DND-41 (cell line): ENCODE measurements around the gene ETDB.

Experiments used
- ATAC-seq: fragments of 200-7000 bp; cut with Tn5 transposase; 3 replicates; pipeline ENCODE4 v1.9.1; 2021; ENCODE audit warnings: low read depth; ENCODE audit not compliant: insufficient read depth
- DNase-seq: peaks from one replicate; pipeline ENCODE4 v3.0.0-alpha.2; 2020
- H2AFZ ChIP-seq: 2 replicates; pipeline ENCODE4 v1.6.0; 2012; ENCODE audit warnings: low read depth, low read length
- H3K27ac ChIP-seq: 2 replicates; pipeline ENCODE4 v1.5.1; 2012; ENCODE audit warnings: low read length, inconsistent platforms
- H3K27me3 ChIP-seq: fragments of 200-600 bp; sonication (generic); 2 replicates; pipeline ENCODE4 v1.6.0; 2012; ENCODE audit warnings: low read length, mild to moderate bottlenecking, inconsistent platforms; ENCODE audit not compliant: insufficient read depth, poor library complexity
- H3K36me3 ChIP-seq: 2 replicates; pipeline ENCODE4 v1.5.1; 2012; ENCODE audit warnings: low read length, inconsistent platforms; ENCODE audit not compliant: insufficient read depth
- H3K4me1 ChIP-seq: 2 replicates; pipeline ENCODE4 v1.5.1; 2012; ENCODE audit warnings: mild to moderate bottlenecking, low read length; ENCODE audit not compliant: insufficient read depth
- H3K4me2 ChIP-seq: 2 replicates; pipeline ENCODE4 v1.6.0; 2012; ENCODE audit warnings: mild to moderate bottlenecking, moderate library complexity, low read length, inconsistent platforms; ENCODE audit not compliant: insufficient read depth
- H3K4me3 ChIP-seq, 2 experiments: fragments of 200-600 bp in 1 of 2; shearing (Covaris generic) in 1 of 2; 2 replicates each; pipeline ENCODE4 v1.5.1; 2012 to 2016; ENCODE audit warnings: inconsistent platforms in 2 of 2, low read length in 2 of 2, mild to moderate bottlenecking in 2 of 2, low read depth in 1 of 2, moderate library complexity in 1 of 2
- H3K79me2 ChIP-seq: 2 replicates; pipeline ENCODE4 v1.6.0; 2012; ENCODE audit warnings: low read length, inconsistent platforms; ENCODE audit not compliant: insufficient read depth
- H3K9ac ChIP-seq: 2 replicates; pipeline ENCODE4 v1.6.0; 2012; ENCODE audit warnings: low read depth, mild to moderate bottlenecking, inconsistent platforms, low read length, moderate library complexity
- H3K9me3 ChIP-seq: 2 replicates; pipeline ENCODE4 v1.5.1; 2012; ENCODE audit warnings: low read length, moderate library complexity, mild to moderate bottlenecking, inconsistent platforms; ENCODE audit not compliant: insufficient read depth, severe bottlenecking
- H4K20me1 ChIP-seq: 2 replicates; pipeline ENCODE4 v1.6.0; 2012; ENCODE audit warnings: low read length; ENCODE audit not compliant: insufficient read depth
- CTCF ChIP-seq: IDR thresholded peaks from 2 replicates; pipeline ENCODE4 v1.5.1; 2012; ENCODE audit warnings: borderline replicate concordance, low read length, moderate library complexity, mild to moderate bottlenecking; ENCODE audit not compliant: poor library complexity, severe bottlenecking; ENCODE audit errors: extremely low read depth
- EZH2 ChIP-seq: IDR thresholded peaks from 3 replicates; pipeline ENCODE4 v1.6.1; 2012; ENCODE audit warnings: borderline replicate concordance, low read depth, mild to moderate bottlenecking, moderate library complexity, low read length, inconsistent platforms; ENCODE audit not compliant: severe bottlenecking

Gene ETDB

GRCh38 chrX:135081693-135082404 is 38.5 kb downstream of the ETDB start:
- no peak overlapping the region for H3K4me2 ChIP-seq
- H3K4me3 ChIP-seq: no peak overlapping the region
- DNase-seq (no peak), ATAC-seq (no peak)
- H3K79me2 ChIP-seq: no peaks in the 10 kb centered on the region
- H3K27me3 ChIP-seq: no peaks in the 10 kb centered on the region
- no peaks in the 10 kb centered on the region for H3K4me1 ChIP-seq
- no peaks in the 10 kb centered on the region for H4K20me1 ChIP-seq
- no peaks in the 10 kb centered on the region for H3K9me3 ChIP-seq
- no peak overlapping the region for H3K9ac ChIP-seq
- no peak for TF ChIP-seq EZH2
- TF ChIP-seq CTCF: no peak
- H3K36me3 ChIP-seq: no peaks in the 10 kb centered on the region
- H3K27ac ChIP-seq: no peak overlapping the region
- no peak overlapping the region for H2AFZ ChIP-seq
